Left renal pelvis (tissue), 4 donors: Measurements from ENCODE around the gene PIM3. TPM values are rescaled to one million over a fixed set of nuclear protein-coding genes. Genes with fewer than 3 reads are reported as not detected.

ENCODE experiments used
- polyA plus RNA-seq, 4 donors: library from polyadenylated mRNA; unstranded; fragments of 120-200 nt; gene quantifications; one replicate each; pipeline ENCODE4 v1.2.1, GENCODE V29; 2013; ENCODE audit not compliant: insufficient read length in 4 of 4

The PIM3 gene
- polyA plus RNA-seq, 4 donors = 13.8 to 26.2 (median 15.3) TPM

Other genes with a start within 250 kb of the PIM3 start
- 10 to 100 TPM; 34.1 to 46.0 (median 35.2) TPM for gene BRD1, start 132.9 kb upstream of the PIM3 start, polyA plus RNA-seq
- gene ZBED4, start 106.9 kb upstream of the PIM3 start, polyA plus RNA-seq = 10 to 100 TPM; 13.6 to 18.1 (median 16.6) TPM
- 10 to 100 TPM; 19.7 to 40.9 (median 28.1) TPM for gene ALG12, start 42.3 kb upstream of the PIM3 start, polyA plus RNA-seq
- 10 to 100 TPM; 25.4 to 38.3 (median 29.0) TPM for gene CRELD2, start 42.1 kb upstream of the PIM3 start, polyA plus RNA-seq
- under 1 TPM in 3 of 4 donors, not detected in 1; 0.04 to 0.07 (median 0.05) TPM for gene IL17REL, start 52.0 kb downstream of the PIM3 start, polyA plus RNA-seq
- gene TTLL8, start 97.5 kb downstream of the PIM3 start, polyA plus RNA-seq = under 1 TPM in 1 of 4 donors, not detected in 3; 0.05 TPM
- 1 to 10 TPM in 1 of 4 donors, under 1 TPM in 3; 0.60 to 1.0 (median 0.86) TPM for gene MLC1, start 124.7 kb downstream of the PIM3 start, polyA plus RNA-seq
- under 1 TPM; 0.24 to 0.75 (median 0.60) TPM for gene MOV10L1, start 129.2 kb downstream of the PIM3 start, polyA plus RNA-seq
- gene PANX2, start 210.0 kb downstream of the PIM3 start, polyA plus RNA-seq = 1 to 10 TPM in 2 of 4 donors, under 1 TPM in 2; 0.12 to 2.3 (median 1.2) TPM
- 10 to 100 TPM; 14.0 to 33.4 (median 19.3) TPM for gene TRABD, start 225.1 kb downstream of the PIM3 start, polyA plus RNA-seq
- gene SELENOO, start 240.2 kb downstream of the PIM3 start, polyA plus RNA-seq = 10 to 100 TPM; 12.5 to 33.0 (median 16.3) TPM